GM21717 (cell line): ENCODE measurements around the gene DEPDC5.

Experiments used
- ATAC-seq: cut with Tn5 transposase; IDR thresholded peaks from one replicate; pipeline ENCODE4 v1.9.1; 2021; ENCODE audit warnings: mild to moderate bottlenecking, moderate library complexity; ENCODE audit not compliant: unreplicated experiment

The DEPDC5 gene

DNA sequence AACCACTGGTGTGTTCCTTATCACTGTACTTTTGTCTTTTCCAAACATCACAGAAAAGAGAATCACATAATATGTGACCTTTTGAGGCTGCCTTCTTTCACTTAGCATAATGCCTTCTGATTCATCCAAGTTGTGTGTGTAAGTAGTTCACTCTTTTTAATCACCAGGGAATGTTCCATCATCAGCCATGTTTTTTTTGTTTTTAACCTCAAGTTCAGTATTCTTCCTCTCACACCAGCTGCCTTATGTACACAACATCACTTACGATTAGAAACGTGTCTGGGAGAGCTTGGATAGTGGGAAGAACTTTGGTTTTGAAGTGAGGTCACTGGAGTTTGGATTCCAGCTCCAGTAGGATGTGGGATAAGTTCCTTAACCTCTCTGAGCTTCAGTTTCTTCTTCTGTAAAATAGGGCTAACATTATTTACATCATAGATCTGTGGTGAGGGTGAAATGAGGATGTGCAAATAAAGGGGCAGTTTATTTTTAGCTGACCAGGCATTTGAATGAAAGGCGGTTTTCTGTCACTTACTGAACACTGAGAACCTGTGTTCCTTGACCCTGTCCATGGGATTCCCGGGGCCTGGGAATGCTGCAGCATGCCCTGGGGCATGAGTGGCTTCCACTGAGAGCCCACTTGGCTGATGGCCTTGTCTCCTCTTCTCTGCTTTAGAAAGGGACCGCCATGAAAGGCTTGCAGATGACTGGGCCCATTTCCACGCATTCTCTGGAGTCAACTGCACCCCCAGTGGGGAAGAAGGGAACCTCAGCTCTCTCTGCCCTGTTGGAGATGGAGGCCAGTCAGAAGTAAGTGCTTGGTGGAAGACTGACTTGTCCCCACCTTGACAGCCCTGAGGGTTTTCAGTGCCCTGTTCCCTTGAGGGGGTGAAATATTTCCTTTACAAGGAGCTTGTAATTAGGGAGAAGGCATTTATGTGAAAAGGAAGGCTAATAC is 92.6 kb downstream of the DEPDC5 start:
- no peak for ATAC-seq

DNA sequence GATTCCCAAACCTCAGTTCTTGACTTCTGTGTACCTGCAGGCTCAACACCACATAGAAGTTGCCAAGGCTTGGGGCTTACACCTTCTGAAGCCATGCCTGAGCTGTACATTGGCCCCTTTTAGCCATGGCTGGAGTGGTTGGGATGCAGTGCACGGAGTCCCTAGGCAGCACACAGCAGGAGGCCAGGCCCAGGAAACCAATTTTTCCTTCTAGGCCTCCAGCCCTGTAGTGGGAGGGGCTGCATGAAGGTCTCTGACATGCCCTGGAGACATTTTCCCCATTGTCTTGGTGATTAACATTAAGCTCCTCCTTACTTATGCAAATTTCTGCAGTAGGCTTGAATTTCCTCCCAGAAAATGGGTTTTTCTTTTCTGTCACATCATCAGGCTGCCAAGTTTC is 94.6 kb downstream of the DEPDC5 start:
- ATAC-seq = no peak

DNA sequence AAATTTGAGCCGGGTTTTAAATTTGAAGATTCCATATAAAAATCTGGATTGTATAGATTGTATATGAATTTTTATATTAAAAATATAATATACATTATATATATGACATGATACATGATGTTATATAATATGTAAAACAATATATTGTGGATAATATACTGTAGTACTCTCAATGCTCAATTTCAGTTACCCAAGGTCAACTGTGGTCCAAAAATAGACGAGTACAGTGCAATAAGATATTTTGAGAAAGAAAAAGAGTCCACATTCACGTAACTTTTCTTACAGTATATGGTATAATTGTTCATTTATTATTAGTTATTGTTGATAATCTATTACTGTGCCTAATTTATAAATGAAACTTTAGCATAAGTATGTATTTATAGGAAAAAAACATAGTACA is 96.3 kb downstream of the DEPDC5 start:
- ATAC-seq = no peak

DNA sequence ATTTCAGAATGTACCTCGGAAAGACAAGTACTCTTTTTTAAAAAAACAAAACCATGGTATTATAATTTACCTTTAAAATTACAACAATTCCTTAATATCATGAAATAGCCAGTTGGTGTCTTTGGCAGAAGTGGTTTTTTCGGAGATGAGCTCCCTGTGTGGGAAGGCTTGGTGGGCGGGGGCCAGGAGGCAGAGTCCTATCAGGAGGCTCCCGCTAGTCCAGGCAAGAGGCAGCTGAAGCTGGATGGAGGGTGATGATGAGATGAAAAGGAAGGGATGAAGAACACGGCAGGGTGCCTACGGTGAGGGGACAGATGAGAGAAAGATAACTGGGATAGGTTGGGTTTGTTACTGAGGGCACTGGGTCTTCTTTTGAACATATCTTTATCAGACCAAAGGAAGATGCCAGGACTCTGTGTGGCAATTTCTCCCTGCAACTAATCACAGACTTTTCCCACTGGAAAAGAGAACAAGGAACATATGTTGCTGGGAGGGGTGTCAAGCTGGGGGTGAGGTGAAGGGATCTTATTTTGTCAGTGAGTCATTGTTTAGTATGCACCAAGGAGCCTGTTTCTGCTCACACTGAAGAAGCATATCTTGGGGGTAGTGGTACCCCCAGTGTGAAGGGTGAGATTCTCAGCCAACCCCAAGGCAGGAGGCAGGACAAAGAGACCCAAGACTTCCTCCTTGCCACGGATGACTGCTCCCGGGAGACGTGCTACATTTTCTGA is 99.0 kb downstream of the DEPDC5 start:
- ATAC-seq = no peak

DNA sequence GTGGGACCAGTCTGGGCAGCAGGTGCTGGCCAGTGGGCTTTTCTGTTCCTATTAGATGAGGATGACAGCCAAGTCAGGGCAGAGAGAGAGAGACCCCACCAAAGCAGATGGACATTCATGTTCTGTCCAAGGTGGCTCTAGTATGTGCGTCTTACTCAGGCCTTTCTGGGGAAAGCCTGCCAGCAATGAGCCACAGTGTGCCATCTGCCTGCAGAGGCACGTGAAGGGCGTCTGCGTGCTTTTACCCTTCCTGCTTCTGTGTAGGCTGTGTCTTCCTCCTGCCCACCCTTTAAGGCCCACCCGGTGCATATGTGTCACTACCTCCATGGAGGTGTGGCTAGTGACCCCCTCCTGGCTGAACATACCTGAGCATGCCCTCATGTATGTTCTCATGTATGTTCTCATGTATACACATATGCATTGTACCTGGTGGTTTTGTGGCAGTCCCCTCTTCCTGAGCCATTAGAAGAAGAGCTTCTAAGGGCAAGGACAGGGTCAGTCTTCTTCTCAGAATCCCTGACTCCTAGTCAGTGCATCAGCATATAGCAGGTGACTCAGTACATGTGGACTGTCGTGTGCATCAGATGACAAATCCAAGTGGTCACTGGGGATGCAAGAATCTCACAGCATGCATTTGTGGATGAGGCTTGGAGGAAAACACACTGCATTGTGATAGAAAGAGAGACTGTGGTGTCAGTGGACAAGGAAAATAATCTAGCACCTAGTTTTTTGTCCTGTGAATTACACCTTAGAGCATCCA is 100.1 kb downstream of the DEPDC5 start:
- ATAC-seq = no peak

DNA sequence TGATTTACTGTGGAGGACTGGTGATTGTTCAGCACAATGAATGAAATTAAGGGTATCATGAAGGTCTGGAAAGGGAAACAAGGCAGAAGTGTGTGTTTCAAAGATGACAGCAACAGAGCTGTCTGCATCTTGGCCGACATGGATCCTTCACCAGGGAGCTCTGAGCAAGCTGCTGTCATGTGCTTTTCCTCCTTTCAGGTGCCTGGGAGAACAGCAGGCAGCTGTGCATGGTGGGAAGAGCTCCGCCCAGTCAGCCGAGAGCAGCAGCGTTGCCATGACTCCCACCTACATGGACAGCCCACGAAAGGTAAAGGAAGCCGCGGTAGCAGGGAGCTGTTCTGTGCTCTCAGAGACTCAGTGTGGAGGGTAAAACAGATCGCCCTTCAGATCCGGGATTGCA is 103.4 kb downstream of the DEPDC5 start:
- no peak for ATAC-seq

DNA sequence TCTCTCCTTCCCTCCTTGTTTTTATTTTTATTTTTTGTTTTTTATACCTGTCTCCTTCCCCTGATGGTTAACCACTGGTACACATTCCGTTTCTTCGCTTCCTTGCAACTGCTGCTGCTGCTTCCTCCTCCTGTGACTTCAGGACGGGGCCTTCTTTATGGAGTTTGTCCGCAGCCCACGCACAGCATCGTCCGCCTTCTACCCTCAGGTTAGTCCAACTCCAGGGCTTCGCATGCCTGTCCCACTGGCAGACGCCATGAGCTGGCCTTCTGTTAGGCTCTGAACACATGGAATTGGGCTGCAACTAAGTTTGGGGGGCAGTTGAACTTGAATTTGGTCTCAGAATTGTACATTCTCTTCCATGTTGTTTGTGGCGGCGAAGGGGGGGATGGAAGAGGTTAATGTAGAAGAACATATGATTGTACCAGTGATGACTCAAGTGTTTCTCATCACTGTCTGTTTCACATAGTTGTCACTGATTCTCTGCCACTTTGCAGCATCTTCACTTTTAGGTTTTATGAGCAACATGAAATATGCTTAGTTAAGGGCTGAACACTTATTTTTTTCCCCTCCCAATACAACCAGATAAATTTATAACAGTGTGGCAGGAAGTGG is 107.5 kb downstream of the DEPDC5 start:
- ATAC-seq = no peak

DNA sequence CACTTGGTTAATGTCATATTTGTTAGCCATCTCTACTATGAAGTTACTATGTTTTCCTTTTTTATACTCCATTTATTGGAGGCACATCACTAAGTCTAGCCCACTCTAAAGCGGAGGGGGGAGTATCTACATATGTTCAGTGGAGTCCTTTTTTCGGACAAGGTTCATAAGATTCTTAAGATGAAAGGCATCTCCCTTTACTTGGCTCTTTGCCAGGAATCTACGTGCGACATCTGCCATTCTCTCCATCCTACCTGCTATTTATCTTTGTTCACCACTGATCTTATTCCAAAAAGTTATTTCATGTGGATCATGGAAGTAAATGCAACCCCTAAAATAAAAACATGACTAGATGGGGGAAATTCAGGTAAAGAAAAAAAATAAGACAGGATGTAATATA is 113.1 kb downstream of the DEPDC5 start:
- ATAC-seq = no peak

DNA sequence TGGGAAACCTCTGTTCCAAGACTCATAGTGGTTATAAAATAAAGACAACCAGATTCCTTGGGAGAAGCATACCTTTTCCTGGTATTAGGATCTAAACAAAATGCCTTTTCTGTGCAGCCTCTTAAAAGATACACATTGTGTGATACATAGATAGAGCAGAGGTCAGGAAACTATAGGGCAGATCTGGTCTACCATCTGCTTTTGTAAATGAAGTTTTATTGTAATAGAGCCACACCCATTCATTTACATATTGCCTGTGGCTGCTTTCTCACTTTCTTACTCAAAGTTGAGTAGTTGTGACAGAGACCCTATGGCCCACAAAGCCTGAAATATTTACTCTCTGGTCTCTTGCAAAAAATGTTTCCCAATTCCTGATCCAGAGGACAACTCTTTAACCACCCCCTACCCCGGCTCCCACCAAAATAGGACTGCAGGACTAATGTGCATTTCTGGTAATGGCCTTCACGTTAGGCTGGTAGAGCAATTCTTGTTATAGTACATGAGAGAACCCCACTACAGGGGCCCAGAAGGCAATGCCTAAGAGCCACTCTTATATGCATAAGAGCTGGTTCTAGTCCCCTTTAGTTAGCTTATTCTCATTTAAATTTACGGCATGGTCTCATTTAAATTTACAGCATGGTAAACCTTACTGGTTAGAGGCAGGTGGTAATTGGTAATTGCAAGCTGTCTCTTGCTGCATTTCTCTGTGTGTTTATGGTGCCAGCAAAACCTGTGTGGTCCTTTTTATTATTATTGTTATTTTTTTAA is 113.8 kb downstream of the DEPDC5 start:
- no peak for ATAC-seq

DNA sequence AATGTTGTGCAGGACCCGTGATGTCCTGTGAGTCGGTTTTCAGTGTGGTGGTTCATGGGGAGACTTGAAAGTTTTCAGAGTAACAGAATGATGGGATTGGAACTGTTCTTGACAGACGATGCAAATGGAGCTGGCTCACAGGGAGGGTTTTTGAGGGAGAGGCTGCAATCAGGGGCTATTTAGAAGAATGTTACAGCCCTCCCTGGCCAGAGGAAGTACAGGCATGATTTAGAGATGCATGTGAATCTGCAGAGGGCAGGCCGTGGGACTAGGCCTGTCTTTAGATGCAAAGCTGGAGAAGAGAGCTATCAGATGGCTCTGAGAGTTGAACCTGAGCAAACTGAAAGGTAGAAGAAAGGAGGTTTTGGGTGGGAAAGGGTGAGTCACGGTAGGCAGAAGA is 115.9 kb downstream of the DEPDC5 start:
- ATAC-seq = no peak

DNA sequence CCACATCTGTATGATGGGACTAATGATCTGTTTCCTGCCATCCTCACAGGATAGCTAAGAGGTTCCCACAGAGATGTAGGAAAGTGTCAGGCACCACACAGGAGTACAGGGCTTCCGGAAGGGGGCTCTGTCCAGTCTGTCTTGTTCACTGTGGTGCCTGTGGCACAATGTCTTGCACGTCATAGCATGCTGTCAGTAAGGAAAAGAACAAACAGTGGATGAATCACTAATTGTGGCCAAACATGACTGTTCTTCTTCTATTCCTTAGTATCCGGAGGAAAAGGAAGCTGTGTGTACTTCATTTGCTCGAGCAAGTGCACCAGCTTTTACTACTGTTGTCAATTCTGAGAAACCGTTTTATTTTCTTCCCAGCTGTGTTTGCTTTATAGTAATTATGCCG is 117.1 kb downstream of the DEPDC5 start:
- no peak for ATAC-seq

DNA sequence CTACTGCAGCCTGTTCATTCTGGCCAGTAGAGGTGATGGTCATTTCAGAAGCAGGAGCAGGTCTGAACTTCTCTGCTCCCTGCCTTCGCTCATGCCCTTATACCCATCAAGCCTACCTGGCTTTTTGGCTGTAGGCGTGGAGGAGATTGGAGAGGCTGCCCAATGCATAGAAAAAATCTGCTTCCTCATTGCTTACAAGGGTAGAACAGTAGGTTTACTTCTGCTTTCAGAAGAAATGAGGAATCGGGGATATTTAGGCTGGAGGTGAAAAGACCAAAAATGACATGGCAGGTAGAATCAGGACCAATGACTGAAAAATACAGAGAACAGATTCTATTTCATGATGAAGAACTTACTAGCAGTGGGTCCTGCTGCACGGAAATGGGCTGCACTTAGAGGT is 117.7 kb downstream of the DEPDC5 start:
- no peak for ATAC-seq

DNA sequence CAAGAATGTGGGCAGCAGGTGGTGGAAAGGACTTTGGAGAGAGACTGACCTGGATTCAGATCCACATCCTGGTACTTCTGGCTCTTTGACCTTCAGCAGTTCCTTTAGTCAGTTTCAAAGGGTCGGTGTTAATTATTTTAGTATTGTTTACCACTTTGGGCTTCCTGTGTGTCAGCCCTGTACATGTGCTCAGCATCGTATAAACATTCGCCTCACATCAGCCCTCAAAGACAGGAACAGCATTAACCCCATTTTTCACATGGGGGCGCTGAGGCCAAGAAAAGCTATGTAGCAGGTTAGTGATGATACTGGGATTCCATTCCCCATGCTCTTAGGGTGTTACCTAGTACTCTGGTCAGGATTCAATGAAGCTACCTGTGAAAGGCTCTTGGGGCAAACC is 118.4 kb downstream of the DEPDC5 start:
- ATAC-seq = no peak

DNA sequence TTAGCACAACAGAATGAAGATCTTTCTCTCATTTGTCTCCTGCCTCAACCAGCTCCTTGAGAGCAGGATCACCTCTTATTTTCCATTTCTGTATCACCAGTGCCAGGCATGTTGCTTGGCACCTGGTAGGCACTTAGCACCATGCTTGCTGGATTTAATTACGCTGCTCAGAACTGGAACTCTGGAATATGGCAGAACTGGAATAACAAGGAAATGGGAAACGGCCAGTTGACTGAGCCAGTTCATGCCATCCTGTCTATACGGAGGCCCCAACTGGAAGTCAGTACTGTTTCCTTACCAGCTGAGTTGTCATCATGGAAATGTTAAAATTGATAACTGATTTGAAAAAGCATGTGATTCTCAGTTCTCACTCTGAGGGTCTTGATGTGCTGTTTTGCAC is 121.0 kb downstream of the DEPDC5 start:
- no peak for ATAC-seq

DNA sequence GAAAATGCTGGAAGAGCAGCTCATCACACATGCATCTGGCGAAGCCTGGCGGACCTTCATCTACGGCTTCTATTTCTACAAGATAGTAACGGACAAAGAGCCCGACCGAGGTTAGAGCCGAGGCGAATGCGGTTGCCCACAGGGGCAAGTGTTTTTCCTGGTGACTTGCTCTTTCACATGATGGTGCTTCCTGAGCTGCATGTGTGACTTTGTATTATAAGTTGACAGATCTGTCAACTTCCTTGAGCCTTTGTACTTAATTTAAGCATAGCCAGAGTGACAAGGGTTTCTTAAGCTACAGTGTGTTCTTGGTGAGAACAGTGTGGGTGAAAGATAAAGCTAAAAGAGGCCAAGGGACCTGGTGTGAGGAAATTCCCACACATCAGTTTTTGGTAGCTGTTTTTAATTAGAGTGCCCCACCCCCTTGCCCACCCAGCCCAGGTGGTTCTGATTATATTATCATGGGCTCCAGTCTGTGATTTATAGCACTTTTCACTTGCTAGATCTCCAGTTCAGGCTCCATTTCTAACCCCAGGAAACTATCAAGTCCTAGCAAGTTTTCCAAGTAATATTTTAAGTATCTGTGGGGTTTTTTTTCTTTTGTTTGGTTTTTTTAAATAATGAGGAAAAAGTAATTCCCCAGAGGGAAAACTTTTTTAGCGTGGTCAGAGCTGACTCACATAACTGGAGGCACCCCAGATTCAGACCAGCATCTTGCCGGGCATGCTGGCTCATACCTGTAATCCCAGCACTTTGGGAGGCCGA is 122.5 kb downstream of the DEPDC5 start:
- no peak for ATAC-seq

DNA sequence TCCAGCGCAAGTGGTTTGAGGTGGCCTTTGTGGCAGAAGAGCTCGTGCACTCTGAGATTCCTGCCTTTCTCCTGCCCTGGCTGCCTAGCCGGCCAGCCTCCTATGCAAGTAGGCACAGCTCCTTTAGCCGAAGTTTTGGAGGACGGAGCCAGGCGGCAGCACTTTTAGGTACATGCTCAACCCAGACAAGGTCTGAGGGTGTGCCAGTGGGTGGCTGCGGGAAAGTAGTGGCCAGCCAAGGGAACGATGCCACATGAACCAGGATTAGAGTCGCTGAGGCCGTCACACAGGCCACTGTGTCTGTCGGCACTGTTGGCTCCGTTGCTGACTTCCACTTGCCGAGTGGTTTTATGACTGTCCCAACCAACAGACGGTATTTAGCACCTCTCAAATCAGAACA is 125.8 kb downstream of the DEPDC5 start:
- no peak for ATAC-seq

DNA sequence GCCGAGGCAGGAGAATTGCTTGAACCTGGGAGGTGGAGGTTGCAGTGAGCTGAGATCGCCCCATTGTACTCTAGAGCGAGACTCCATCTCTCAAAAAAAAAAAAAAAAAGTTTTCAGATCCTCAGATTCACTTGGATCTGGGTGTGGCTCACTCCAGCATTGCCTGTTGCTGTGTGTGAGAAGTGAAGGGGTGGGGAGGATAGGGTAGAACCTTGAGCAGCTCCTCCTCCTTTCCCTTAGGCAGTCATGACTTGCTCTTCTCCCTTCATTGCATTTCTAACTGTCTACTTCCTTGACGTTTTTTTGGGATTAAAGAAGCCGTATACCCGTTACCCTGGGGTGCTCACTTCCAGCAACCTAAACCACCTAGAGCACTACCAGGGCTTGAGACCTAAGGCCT is 127.4 kb downstream of the DEPDC5 start:
- ATAC-seq = no peak

DNA sequence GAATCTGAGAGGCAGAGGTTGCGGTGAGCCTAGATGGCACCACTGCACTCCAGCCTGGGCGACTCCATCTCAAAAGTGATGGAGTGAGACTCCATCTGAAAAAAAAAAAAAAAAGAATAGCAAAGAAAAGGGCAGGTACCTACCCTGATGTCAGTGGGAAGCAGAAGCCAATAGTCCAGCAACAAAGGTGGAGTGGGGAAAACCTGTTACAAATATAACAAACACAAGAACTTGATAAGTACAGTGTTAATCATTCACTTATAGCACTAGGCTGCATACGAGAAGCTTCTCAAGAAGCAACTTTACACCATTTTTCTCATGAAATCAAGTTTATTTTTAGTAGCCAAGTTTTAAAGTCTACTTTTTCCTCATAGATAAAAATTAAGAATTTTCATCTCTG is 128.0 kb downstream of the DEPDC5 start:
- ATAC-seq = no peak

DNA sequence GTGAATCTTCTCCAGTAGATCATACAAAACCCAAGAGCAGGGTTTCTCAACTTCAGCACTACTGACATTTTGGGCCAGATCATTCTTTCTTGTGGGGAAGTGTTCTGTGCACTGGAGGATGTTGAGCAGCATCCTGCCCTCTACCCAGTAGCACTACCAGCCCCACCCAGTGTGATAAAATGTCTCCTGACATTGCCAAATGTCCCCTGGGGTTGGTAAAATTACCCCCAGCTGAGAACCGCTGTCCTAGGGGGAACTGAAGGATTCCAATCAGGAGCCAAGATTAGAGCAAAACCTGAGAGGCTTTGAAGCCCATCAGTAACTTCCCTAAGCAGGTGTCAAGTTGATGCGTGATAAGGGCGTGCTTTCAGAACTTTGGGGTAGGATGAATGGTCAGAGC is 129.2 kb downstream of the DEPDC5 start:
- no peak for ATAC-seq

DNA sequence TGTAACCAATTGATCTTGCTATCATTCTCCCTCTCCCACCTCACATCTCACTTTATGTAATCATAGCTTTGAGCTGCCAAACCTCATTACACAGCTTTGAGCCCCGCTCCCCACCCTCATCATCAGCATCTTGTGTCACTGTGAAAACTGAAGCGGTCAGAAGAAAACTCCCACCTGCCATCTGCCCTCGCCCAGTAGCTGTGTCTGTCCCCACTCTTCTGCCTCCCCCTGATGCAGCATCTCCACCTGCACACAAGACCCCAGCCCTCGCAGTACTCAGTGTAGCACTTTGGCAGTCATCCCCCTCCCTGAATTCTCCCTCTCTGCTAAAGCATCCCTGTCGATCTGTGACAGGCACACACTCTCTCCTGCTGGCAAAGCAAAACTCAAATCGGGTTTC is 130.2 kb downstream of the DEPDC5 start:
- no peak for ATAC-seq
